Measurements from ENCODE around the gene PIBF1. TPM values are rescaled to one million over a fixed set of nuclear protein-coding genes. Genes with fewer than 3 reads are reported as not detected.

The PIBF1 gene
- total and polyA plus RNA-seq, 2 of the 4 experiments (the other 2 are of a cell fraction), result 5.1 to 13.3 TPM

- Histone ChIP-seq H3K14ac (replicated peaks; ENCODE audit: low read depth, low read length) (no peak overlapping the region), H2BK20ac (ENCODE audit: low read depth, low read length) (no peak overlapping the region), H2AK9ac (replicated peaks; ENCODE audit: low read depth, low read length, poor library complexity) (no peak overlapping the region), H3K4me2 (ENCODE audit: low read depth, low read length) (no peak overlapping the region), H3K79me1 (ENCODE audit: low read depth in 1 of 2, low read length in 2 of 2) (peaks cover 0 to 2% of the 10 kb centered on the region in 2 experiments; a peak in 1 of 4 replicates), H3K9ac (ENCODE audit: low read depth, low read length) (no peak overlapping the region), H4K5ac (ENCODE audit: low read depth, low read length) (no peak overlapping the region), H3K27me3 (ENCODE audit: control insufficient read depth, insufficient read depth, low read length) (no peaks in the 10 kb centered on the region), H2AK5ac (ENCODE audit: low read depth, low read length) (no peak overlapping the region), H3K56ac (ENCODE audit: extremely low read depth, insufficient read depth, low read length) (no peak overlapping the region), H2BK120ac (ENCODE audit: low read depth, low read length) (no peak overlapping the region), H4K91ac (ENCODE audit: insufficient read depth, low read depth, low read length) (no peak overlapping the region), H3K27ac (ENCODE audit: insufficient read depth, low read length) (no peak overlapping the region), H3K36me3 (ENCODE audit: control insufficient read depth, insufficient read depth, low read length) (peaks cover 15% of the 10 kb centered on the region; the same call in 1 of the 2 replicates), H3K23ac (ENCODE audit: low read depth, low read length) (no peak overlapping the region), H3K18ac (ENCODE audit: low read depth, low read length) (no peak overlapping the region), H2BK5ac (ENCODE audit: low read depth, low read length, poor library complexity, severe bottlenecking) (no peak overlapping the region), H3K4ac (ENCODE audit: low read depth, low read length) (no peak overlapping the region), H4K8ac (ENCODE audit: low read depth in 2 of 2, low read length in 2 of 2) (no peak overlapping the region), H3K4me3 (ENCODE audit: insufficient read depth, low read depth, low read length) (no peak overlapping the region), H4K20me1 (ENCODE audit: insufficient read depth, low read length) (no peaks in the 10 kb centered on the region), H3K4me1 (ENCODE audit: control insufficient read depth, insufficient read depth, low read length) (no peaks in the 10 kb centered on the region), H2BK15ac (ENCODE audit: low read depth, low read length) (no peak overlapping the region), H2AFZ (replicated peaks; ENCODE audit: low read length, poor library complexity) (no peak overlapping the region), H3K9me3 (ENCODE audit: control insufficient read depth, insufficient read depth, low read length) (no peaks in the 10 kb centered on the region), H3K9me1 (ENCODE audit: insufficient read depth, low read length) (peaks cover 2% of the 10 kb centered on the region; the same call in 1 of the 2 replicates)
- ChIA-PET CTCF (no interaction called here), POLR2A (ENCODE audit: unreplicated experiment) (no interaction called here)
- no peak for DNase-seq
- in situ Hi-C loops (cut with MboI; ENCODE audit: low sequenced_read_pairs), result no loop called here
- dilution Hi-C loops (cut with HindIII; ENCODE audit: low sequenced_read_pairs, unreplicated experiment), result no loop called here
- ATAC-seq (ENCODE audit: low read depth), result no peak
- TF ChIP-seq CTCF (conservative IDR thresholded peaks at IDR 0.05; ENCODE audit: low read depth, low read length), result no peak
- TF ChIP-seq MAZ (IDR thresholded peaks at IDR 0.05; ENCODE audit: borderline replicate concordance, low read depth, low read length), result no peak
- BruUV-seq (replicated peaks), result no TSS peak
- intact Hi-C loops (cut with micrococcal nuclease), result no loop called here
- 87% methylated on average over 11 of the region's 18 CpGs; no CpG with 5 or more reads in 1 of the 2 experiments for WGBS, 2 experiments (ENCODE audit: extremely low coverage in 2 of 2, insufficient read length in 1 of 2)
Observed at GRCh38 chr13:72850959-72851677, 69.2 kb downstream of the PIBF1 start.

All from IMR-90 (cell line).